HPDE6-E6E7 (cell line): ENCODE data around the gene ATP6V1C2.

ENCODE experiments used
- DNase-seq: peaks from one replicate; pipeline ENCODE4 v3.0.0; 2011; ENCODE audit warnings: missing footprints; ENCODE audit errors: extremely low spot score

The ATP6V1C2 gene

GRCh38 chr2:10834068-10834655, 112.7 kb downstream of the ATP6V1C2 start:
- no peak for DNase-seq
